Fibroblast of the conjunctiva (primary cell): ENCODE data around the gene LRRC47.
"Not testable (repeated sequence)": the region's sequence is repeated elsewhere in the genome, so short reads cannot be mapped to it uniquely, and the experiment has no call there.

ENCODE experiments used
- DNase-seq: peaks from one replicate; pipeline ENCODE4 v3.0.0-alpha.2; 2010; ENCODE audit warnings: low read depth

The LRRC47 gene

GRCh38 chr1:3814771-3815561 is 18.7 kb upstream of the LRRC47 start:
- no peak for DNase-seq

GRCh38 chr1:3814065-3814464 is 17.8 kb upstream of the LRRC47 start:
- DNase-seq, result no peak

GRCh38 chr1:3811595-3811911 is 15.3 kb upstream of the LRRC47 start:
- DNase-seq, result no peak

- DNase-seq, result not testable (repeated sequence)
These were observed 14.0 kb upstream of the LRRC47 start for GRCh38 chr1:3810149-3810761.

- DNase-seq, result no peak
These were observed 13.4 kb upstream of the LRRC47 start for GRCh38 chr1:3809680-3810079.

- no peak for DNase-seq
These were observed 11.5 kb upstream of the LRRC47 start for GRCh38 chr1:3807769-3808168.

GRCh38 chr1:3805038-3805437 is 8.7 kb upstream of the LRRC47 start:
- no peak for DNase-seq

GRCh38 chr1:3804627-3804944 is 8.3 kb upstream of the LRRC47 start:
- not testable (repeated sequence) for DNase-seq

GRCh38 chr1:3803905-3804626 is 7.8 kb upstream of the LRRC47 start:
- no peak for DNase-seq

- not testable (repeated sequence) for DNase-seq
These were observed 4.5 kb upstream of the LRRC47 start for GRCh38 chr1:3800795-3801194.

- no peak for DNase-seq
These were observed 3.8 kb upstream of the LRRC47 start for GRCh38 chr1:3799976-3800685.

GRCh38 chr1:3795453-3796214 is 664 bp downstream of the LRRC47 start:
- DNase-seq, result no peak

- DNase-seq, result no peak
These were observed 5.3 kb downstream of the LRRC47 start for GRCh38 chr1:3790952-3791351.

- no peak for DNase-seq
These were observed 5.8 kb downstream of the LRRC47 start for GRCh38 chr1:3790500-3790923.

- no peak for DNase-seq
These were observed 6.6 kb downstream of the LRRC47 start for GRCh38 chr1:3789421-3790300.

GRCh38 chr1:3788756-3789420 is 7.4 kb downstream of the LRRC47 start:
- no peak for DNase-seq

GRCh38 chr1:3787745-3788605 is 8.3 kb downstream of the LRRC47 start:
- DNase-seq, result no peak

GRCh38 chr1:3787349-3787715 is 9.0 kb downstream of the LRRC47 start:
- DNase-seq, result no peak
